GM23338 (cell line): Measurements from ENCODE around the gene CDH20. TPM values are rescaled to one million over a fixed set of nuclear protein-coding genes. Genes with fewer than 3 reads are reported as not detected.

Source experiments
- ATAC-seq: fragments of 200-7000 bp; cut with Tn5 transposase; 3 replicates; pipeline ENCODE4 v1.9.1; 2020
- DNase-seq: peaks from one replicate; pipeline ENCODE4 v3.0.0-alpha.2; 2015; ENCODE audit warnings: low spot score
- H2AFZ ChIP-seq: fragments of 200-600 bp; sonication (generic); 2 replicates; pipeline ENCODE4 v1.8.0; 2016; ENCODE audit warnings: antibody characterized with exemption, mild to moderate bottlenecking, moderate library complexity
- H3F3A ChIP-seq: fragments of 200-600 bp; sonication (generic); replicated peaks from 2 replicates; pipeline ENCODE4 v1.8.0; 2017; ENCODE audit warnings: antibody characterized with exemption, mixed run types, low read depth
- H3K27ac ChIP-seq: fragments of 200-600 bp; sonication (generic); 2 replicates; pipeline ENCODE4 v1.6.1; 2016; ENCODE audit warnings: low read depth
- H3K27me3 ChIP-seq: fragments of 200-600 bp; sonication (generic); 2 replicates; pipeline ENCODE4 v1.8.0; 2016; ENCODE audit warnings: mild to moderate bottlenecking, mixed run types, moderate library complexity; ENCODE audit not compliant: insufficient read depth
- H3K36me3 ChIP-seq: fragments of 200-600 bp; sonication (generic); 2 replicates; pipeline ENCODE4 v1.8.0; 2016; ENCODE audit warnings: mild to moderate bottlenecking; ENCODE audit not compliant: insufficient read depth
- H3K4me1 ChIP-seq: fragments of 200-600 bp; sonication (generic); 2 replicates; pipeline ENCODE4 v1.8.0; 2016; ENCODE audit warnings: mild to moderate bottlenecking, moderate library complexity; ENCODE audit not compliant: insufficient read depth
- H3K4me2 ChIP-seq: fragments of 200-600 bp; sonication (generic); 2 replicates; pipeline ENCODE4 v1.7.1; 2017; ENCODE audit warnings: mixed run types
- H3K4me3 ChIP-seq: fragments of 200-600 bp; sonication (generic); 2 replicates; pipeline ENCODE4 v1.6.1; 2016; ENCODE audit warnings: mixed run types
- H3K79me2 ChIP-seq: fragments of 200-600 bp; sonication (generic); replicated peaks from 2 replicates; pipeline ENCODE4 v1.8.0; 2017; ENCODE audit warnings: mild to moderate bottlenecking; ENCODE audit not compliant: insufficient read depth
- H3K9me2 ChIP-seq: fragments of 200-600 bp; sonication (generic); 2 replicates; pipeline ENCODE4 v1.8.0; 2017; ENCODE audit not compliant: insufficient read depth
- H4K20me1 ChIP-seq: fragments of 200-600 bp; sonication (generic); replicated peaks from 2 replicates; pipeline ENCODE4 v1.8.0; 2017; ENCODE audit warnings: mild to moderate bottlenecking; ENCODE audit not compliant: insufficient read depth
- H3K27ac Mint-ChIP-seq: 2 replicates; pipeline ENCODE4 v1.8.0; 2020; ENCODE audit warnings: inconsistent platforms, mild to moderate bottlenecking, moderate library complexity, mixed read lengths
- H3K27me3 Mint-ChIP-seq: 3 replicates; pipeline ENCODE4 v1.8.0; 2022; ENCODE audit warnings: low read depth, mild to moderate bottlenecking, moderate library complexity, mixed read lengths, inconsistent platforms; ENCODE audit not compliant: insufficient read depth, poor library complexity
- H3K36me3 Mint-ChIP-seq: 3 replicates; pipeline ENCODE4 v1.8.0; 2021; ENCODE audit warnings: low read depth, mild to moderate bottlenecking, inconsistent platforms, moderate library complexity, mixed read lengths
- H3K4me1 Mint-ChIP-seq: 3 replicates; pipeline ENCODE4 v1.8.0; 2020; ENCODE audit warnings: mild to moderate bottlenecking, inconsistent platforms, mixed read lengths
- H3K4me3 Mint-ChIP-seq: 3 replicates; pipeline ENCODE4 v1.8.0; 2021; ENCODE audit warnings: moderate library complexity, mild to moderate bottlenecking, inconsistent platforms, mixed read lengths
- H3K9me3 Mint-ChIP-seq: 3 replicates; pipeline ENCODE4 v1.8.0; 2020; ENCODE audit warnings: moderate library complexity, mild to moderate bottlenecking, inconsistent platforms, mixed read lengths
- CREB1 ChIP-seq: fragments of 250-450 bp; sonication (Bioruptor Pico); IDR thresholded peaks from 2 replicates; pipeline ENCODE4 v1.5.0; 2020; ENCODE audit warnings: low read depth, mild to moderate bottlenecking, moderate library complexity
- ETS1 ChIP-seq: IDR thresholded peaks from 2 replicates; pipeline ENCODE4 v1.6.1; 2016; ENCODE audit warnings: antibody characterized with exemption
- EZH2 ChIP-seq: fragments of 200-600 bp; sonication (generic); IDR thresholded peaks from one replicate; pipeline ENCODE4 v1.8.0; 2017; ENCODE audit warnings: antibody characterized with exemption, mild to moderate bottlenecking, low read depth; ENCODE audit not compliant: unreplicated experiment
- EZH2phosphoT487 ChIP-seq: fragments of 200-600 bp; sonication (generic); IDR thresholded peaks from one replicate; pipeline ENCODE4 v1.8.1; 2018; ENCODE audit warnings: antibody characterized with exemption; ENCODE audit not compliant: unreplicated experiment
- JUNB ChIP-seq: IDR thresholded peaks from one replicate; pipeline ENCODE4 v1.6.1; 2016; ENCODE audit warnings: antibody characterized with exemption; ENCODE audit not compliant: unreplicated experiment
- NANOG ChIP-seq: IDR thresholded peaks from 2 replicates; pipeline ENCODE4 v1.6.1; 2016; ENCODE audit warnings: antibody characterized with exemption, borderline replicate concordance
- POLR2AphosphoS5 ChIP-seq: IDR thresholded peaks from 2 replicates; pipeline ENCODE4 v1.6.1; 2016; ENCODE audit warnings: antibody characterized with exemption, low read depth
- REST ChIP-seq: IDR thresholded peaks from one replicate; pipeline ENCODE4 v1.6.1; 2018; ENCODE audit warnings: antibody characterized with exemption; ENCODE audit not compliant: unreplicated experiment
- STAT1 ChIP-seq: IDR thresholded peaks from one replicate; pipeline ENCODE4 v1.6.1; 2016; ENCODE audit warnings: antibody characterized with exemption; ENCODE audit not compliant: unreplicated experiment
- ZNF114 ChIP-seq: fragments of 250-450 bp; sonication (Bioruptor Pico); IDR thresholded peaks from 2 replicates; pipeline ENCODE4 v1.5.0; 2020; ENCODE audit warnings: mild to moderate bottlenecking, moderate library complexity
- ZNF331 ChIP-seq: fragments of 250-450 bp; sonication (Bioruptor Pico); IDR thresholded peaks from 2 replicates; pipeline ENCODE4 v1.5.0; 2020; ENCODE audit warnings: low read depth, mild to moderate bottlenecking, moderate library complexity
- polyA plus RNA-seq: library from polyadenylated mRNA; unstranded; fragments of >200 nt; fragmentation: Nextera tagmentation; extraction: Ambion mirVana; gene quantifications from 2 replicates; pipeline ENCODE4 v1.2.1, GENCODE V29; 2016
- total RNA-seq: library from RNA; depleted of rRNA; stranded (reverse); fragments of >200 nt; shearing (Covaris generic); gene quantifications from 2 replicates; pipeline ENCODE4 v1.2.3, GENCODE V29; 2014

Gene CDH20
- total and polyA plus RNA-seq, 2 experiments from 2014 or later: 1.0 TPM; not detected in 1

- TF ChIP-seq ETS1 (no peak), ZNF331 (no peak), NANOG (no peak), REST (no peak), STAT1 (no peak), EZH2 (no peak), ZNF114 (no peak)
Measured at GRCh38 chr18:61572871-61573270, 239.6 kb downstream of the CDH20 start (continued).

GRCh38 chr18:61574665-61575064 is 241.4 kb downstream of the CDH20 start:
- Histone ChIP-seq H2AFZ (no peak overlapping the region), H3K27ac (no peak overlapping the region), H3K9me2 (peaks cover 19% of the 10 kb centered on the region), H3K4me1 (0 out of 2 replicates have a peak, but pooled peaks cover 5% of the 10 kb centered on the region), H3K4me3 (no peak overlapping the region), H4K20me1 (no peaks in the 10 kb centered on the region), H3K4me2 (no peak overlapping the region), H3K27me3 (no peaks in the 10 kb centered on the region), H3K36me3 (no peaks in the 10 kb centered on the region), H3K79me2 (no peaks in the 10 kb centered on the region), H3F3A (no peaks in the 10 kb centered on the region)
- DNase-seq: no peak
- H3K4me3 Mint-ChIP-seq: no peak overlapping the region
- H3K4me1 Mint-ChIP-seq: peaks cover 10% of the 10 kb centered on the region
- TF ChIP-seq EZH2phosphoT487 (no peak), JUNB (no peak), POLR2AphosphoS5 (no peak), CREB1 (CRISPR knock-in tag) (no peak), ZNF331 (no peak)
- H3K36me3 Mint-ChIP-seq: no peaks in the 10 kb centered on the region; the same call in 2 of the 3 replicates
- peaks cover 2% of the 10 kb centered on the region for H3K27me3 Mint-ChIP-seq
- ATAC-seq: no peak
- H3K9me3 Mint-ChIP-seq: peaks cover 4% of the 10 kb centered on the region; the same call in 1 of the 3 replicates
- no peak overlapping the region for H3K27ac Mint-ChIP-seq
